IPS-11a (cell line): Measurements from ENCODE around the gene FBXO22.
"Not testable (repeated sequence)": the region's sequence is repeated elsewhere in the genome, so short reads cannot be mapped to it uniquely, and the experiment has no call there.

ENCODE experiments used
- H3K4me3 ChIP-seq: one replicate; pipeline ENCODE4 v1.5.1; 2013; ENCODE audit warnings: low read depth, low read length, control low read depth

The FBXO22 gene

DNA sequence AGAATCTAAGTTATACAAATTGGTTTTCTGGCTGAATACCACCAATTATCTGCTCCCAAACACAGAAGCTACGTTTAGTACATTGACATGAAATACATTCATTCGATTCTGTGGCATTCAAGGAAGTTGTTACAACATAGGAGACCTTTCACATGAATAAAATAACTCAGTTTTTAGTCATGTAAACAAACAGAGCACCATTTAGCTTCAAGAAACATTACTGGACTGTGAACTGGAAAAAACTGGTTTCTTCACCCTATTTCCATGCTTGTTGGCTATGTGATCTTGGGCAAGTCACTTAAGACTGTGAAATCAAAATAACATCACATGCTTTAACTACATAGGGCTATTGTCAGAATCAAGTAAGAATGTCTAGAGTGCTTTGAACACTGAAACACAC is 62.4 kb downstream of the FBXO22 start:
- H3K4me3 ChIP-seq, result no peak overlapping the region

- H3K4me3 ChIP-seq, result not testable (repeated sequence)
These were observed 73.1 kb downstream of the FBXO22 start for GRCh38 chr15:75976766-75977165.

GRCh38 chr15:75981149-75981815 is 77.6 kb downstream of the FBXO22 start:
- no peak overlapping the region for H3K4me3 ChIP-seq

GRCh38 chr15:75982468-75982867 is 78.8 kb downstream of the FBXO22 start:
- H3K4me3 ChIP-seq, result no peak overlapping the region

DNA sequence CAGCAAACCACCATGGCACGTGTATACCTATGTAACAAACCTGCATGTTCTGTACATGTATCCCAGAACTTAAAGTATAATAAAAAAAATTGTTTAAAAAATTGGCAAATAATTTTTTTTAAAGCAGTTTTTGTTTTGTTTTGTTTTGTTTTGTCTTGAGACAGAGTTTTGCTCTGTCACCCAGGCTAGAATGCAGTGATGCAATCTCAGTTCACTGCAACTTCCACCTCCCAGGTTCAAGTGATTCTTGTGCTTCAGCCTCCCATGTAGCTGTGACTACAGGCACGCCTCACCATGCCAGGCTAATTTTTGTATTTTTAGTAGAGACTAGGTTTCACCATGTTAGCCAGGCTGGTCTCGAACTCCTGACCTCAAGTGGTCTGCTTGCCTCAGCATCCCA is 81.0 kb downstream of the FBXO22 start:
- not testable (repeated sequence) for H3K4me3 ChIP-seq

- H3K4me3 ChIP-seq, result no peak overlapping the region
These were observed 82.3 kb downstream of the FBXO22 start for GRCh38 chr15:75985971-75986370.

- no peak overlapping the region for H3K4me3 ChIP-seq
These were observed 85.4 kb downstream of the FBXO22 start for GRCh38 chr15:75989045-75989444.

GRCh38 chr15:75989875-75990274 is 86.2 kb downstream of the FBXO22 start:
- H3K4me3 ChIP-seq, result no peak overlapping the region
